Glutamatergic neuron (in vitro differentiated cells): ENCODE results near the gene SNAP91. TPM values are rescaled to one million over a fixed set of nuclear protein-coding genes. Genes with fewer than 3 reads are reported as not detected.

Experiments used
- DNase-seq: peaks from one replicate; pipeline ENCODE4 v3.0.0; 2022
- H3K27ac Mint-ChIP-seq: one replicate; pipeline ENCODE4 v1.8.0; 2020; ENCODE audit warnings: mild to moderate bottlenecking, mixed read lengths, inconsistent platforms; ENCODE audit not compliant: unreplicated experiment
- H3K27me3 Mint-ChIP-seq: one replicate; pipeline ENCODE4 v1.8.0; 2020; ENCODE audit warnings: mild to moderate bottlenecking, moderate library complexity, mixed read lengths, inconsistent platforms; ENCODE audit not compliant: unreplicated experiment
- H3K36me3 Mint-ChIP-seq: one replicate; pipeline ENCODE4 v1.8.0; 2020; ENCODE audit warnings: mild to moderate bottlenecking, mixed read lengths, inconsistent platforms; ENCODE audit not compliant: unreplicated experiment
- H3K4me1 Mint-ChIP-seq: one replicate; pipeline ENCODE4 v1.8.0; 2020; ENCODE audit warnings: mild to moderate bottlenecking, low read depth, mixed read lengths, inconsistent platforms; ENCODE audit not compliant: unreplicated experiment
- H3K4me3 Mint-ChIP-seq: one replicate; pipeline ENCODE4 v1.8.0; 2020; ENCODE audit warnings: mild to moderate bottlenecking, mixed read lengths, inconsistent platforms; ENCODE audit not compliant: unreplicated experiment
- H3K9me3 Mint-ChIP-seq: one replicate; pipeline ENCODE4 v1.8.0; 2020; ENCODE audit warnings: mild to moderate bottlenecking, moderate library complexity, mixed read lengths, inconsistent platforms; ENCODE audit not compliant: unreplicated experiment
- CTCF ChIP-seq: fragments of 200-600 bp; sonication (generic); IDR thresholded peaks from one replicate; pipeline ENCODE4 v1.5.0; 2021; ENCODE audit not compliant: partially characterized antibody, unreplicated experiment
- total RNA-seq: library from RNA; stranded (reverse); fragmentation: NEBNext Ultra II Directional; extraction: Animal tissue kit (Norgen Biotek cat#: 25700); gene quantifications from one replicate; pipeline ENCODE4 v1.2.1, GENCODE V29; 2021; ENCODE audit not compliant: unreplicated experiment

SNAP91 gene
- total RNA-seq, 1 donor from 2014 or later: 52.4 TPM

- no peaks in the 10 kb centered on the region for H3K36me3 Mint-ChIP-seq
- H3K27me3 Mint-ChIP-seq: no peaks in the 10 kb centered on the region
- H3K4me1 Mint-ChIP-seq: no peaks in the 10 kb centered on the region
- DNase-seq: no peak
- H3K4me3 Mint-ChIP-seq: no peak overlapping the region
- no peak overlapping the region for H3K27ac Mint-ChIP-seq
- no peaks in the 10 kb centered on the region for H3K9me3 Mint-ChIP-seq
- no peak for TF ChIP-seq CTCF
Observed at GRCh38 chr6:83741089-83741488, 32.2 kb upstream of the SNAP91 start.

GRCh38 chr6:83735461-83735860 lies 26.6 kb upstream of the SNAP91 start:
- no peak overlapping the region for H3K4me3 Mint-ChIP-seq
- no peak for TF ChIP-seq CTCF
- no peaks in the 10 kb centered on the region for H3K9me3 Mint-ChIP-seq
- no peaks in the 10 kb centered on the region for H3K27me3 Mint-ChIP-seq
- no peak overlapping the region for H3K27ac Mint-ChIP-seq
- no peak for DNase-seq
- H3K4me1 Mint-ChIP-seq: no peaks in the 10 kb centered on the region
- no peaks in the 10 kb centered on the region for H3K36me3 Mint-ChIP-seq

- no peaks in the 10 kb centered on the region for H3K9me3 Mint-ChIP-seq
- H3K4me3 Mint-ChIP-seq: no peak overlapping the region
- DNase-seq: no peak
- H3K4me1 Mint-ChIP-seq: no peaks in the 10 kb centered on the region
- H3K36me3 Mint-ChIP-seq: no peaks in the 10 kb centered on the region
- peaks cover 2% of the 10 kb centered on the region for H3K27me3 Mint-ChIP-seq
- H3K27ac Mint-ChIP-seq: no peak overlapping the region
- TF ChIP-seq CTCF: no peak
Observed at GRCh38 chr6:83729871-83730270, 21.0 kb upstream of the SNAP91 start.

GRCh38 chr6:83722876-83723275 lies 14.0 kb upstream of the SNAP91 start:
- no peak overlapping the region for H3K27ac Mint-ChIP-seq
- TF ChIP-seq CTCF: no peak
- no peaks in the 10 kb centered on the region for H3K4me1 Mint-ChIP-seq
- H3K4me3 Mint-ChIP-seq: no peak overlapping the region
- no peaks in the 10 kb centered on the region for H3K9me3 Mint-ChIP-seq
- H3K36me3 Mint-ChIP-seq: no peaks in the 10 kb centered on the region
- DNase-seq: no peak
- peaks cover 2% of the 10 kb centered on the region for H3K27me3 Mint-ChIP-seq

GRCh38 chr6:83717809-83718208 lies 8.9 kb upstream of the SNAP91 start:
- DNase-seq: no peak
- Mint-ChIP-seq H3K27me3 (no peaks in the 10 kb centered on the region), H3K27ac (no peak overlapping the region), H3K9me3 (no peaks in the 10 kb centered on the region), H3K36me3 (no peaks in the 10 kb centered on the region), H3K4me1 (no peaks in the 10 kb centered on the region), H3K4me3 (no peak overlapping the region)
- TF ChIP-seq CTCF: no peak
